ENCODE measurements around the gene GPR55. TPM values are rescaled to one million over a fixed set of nuclear protein-coding genes. Genes with fewer than 3 reads are reported as not detected.

GPR55 gene
- total RNA-seq, 1 experiment from 2014 or later, result not detected

DNA sequence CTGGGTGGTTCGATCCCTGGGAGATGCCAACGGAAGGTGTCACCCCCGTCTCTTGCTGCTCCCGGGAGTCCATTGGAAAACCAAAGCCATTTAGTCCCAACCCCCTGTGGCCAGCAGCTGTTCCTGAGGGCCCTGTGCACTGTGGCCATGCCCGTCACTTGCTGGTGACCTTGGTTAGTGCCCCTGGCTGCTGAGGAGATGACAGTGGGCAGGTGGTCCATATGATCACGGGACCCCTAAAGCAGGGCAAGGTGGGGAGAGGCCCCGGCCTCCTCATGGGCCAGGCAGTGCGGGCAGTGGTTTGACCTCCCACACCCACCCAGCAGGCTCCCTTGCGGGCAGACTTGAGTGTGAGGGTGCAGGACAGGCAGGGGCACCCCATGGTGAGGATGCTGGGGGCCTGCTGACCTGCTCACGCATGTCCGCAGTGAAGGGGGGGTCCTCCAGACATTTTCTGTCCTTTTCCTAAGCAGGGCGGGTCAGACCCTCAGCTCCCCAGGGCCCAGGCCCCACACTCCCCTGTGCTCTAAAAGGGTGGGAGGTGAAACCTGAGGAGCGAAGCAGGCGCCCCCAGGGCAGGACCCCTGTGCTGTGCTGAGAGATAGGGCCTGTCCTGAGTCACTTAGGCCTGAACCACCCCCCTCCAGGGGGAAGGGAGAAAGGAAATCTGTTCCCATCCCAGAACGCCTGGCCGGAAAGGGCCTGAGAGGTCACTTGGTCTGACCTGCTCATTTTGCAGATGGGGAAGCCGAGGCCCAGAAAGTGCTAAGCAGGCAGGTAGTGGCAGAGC lies 53.5 kb downstream of the GPR55 start:
- BruUV-seq (replicated peaks), result no TSS peak
- H4K20me1 ChIP-seq (ENCODE audit: insufficient read depth), result no peaks in the 10 kb centered on the region
- CTCF ChIA-PET, result interaction anchor here (0.5 kb wide), 1 partner anchor 529 kb away, joined by 3 read pairs; no protein-coding TSS in a partner anchor
- H3K4me3 ChIP-seq, result no peak overlapping the region
- POLR2A ChIA-PET (ENCODE audit: unreplicated experiment), result interaction anchor here (0.6 to 1.2 kb wide), 3 partner anchors 14 to 665 kb away, joined by 4 to 10 read pairs (median 4); partner anchors contain the start of gene NCL
- no peaks in the 10 kb centered on the region for H3K36me3 ChIP-seq (ENCODE audit: low read depth)
- H3K9me3 ChIP-seq (ENCODE audit: insufficient read depth, low read depth), result no peaks in the 10 kb centered on the region
- DNase-seq, result no peak
- intact Hi-C loops (cut with micrococcal nuclease; ENCODE audit: unreplicated experiment), result no loop called here
- no peaks in the 10 kb centered on the region for H3K4me1 ChIP-seq (replicated peaks; ENCODE audit: insufficient read depth)
- TF ChIP-seq EZH2 (IDR thresholded peaks at IDR 0.05; ENCODE audit: low read depth), result no peak
- TF ChIP-seq, protein P1, sequence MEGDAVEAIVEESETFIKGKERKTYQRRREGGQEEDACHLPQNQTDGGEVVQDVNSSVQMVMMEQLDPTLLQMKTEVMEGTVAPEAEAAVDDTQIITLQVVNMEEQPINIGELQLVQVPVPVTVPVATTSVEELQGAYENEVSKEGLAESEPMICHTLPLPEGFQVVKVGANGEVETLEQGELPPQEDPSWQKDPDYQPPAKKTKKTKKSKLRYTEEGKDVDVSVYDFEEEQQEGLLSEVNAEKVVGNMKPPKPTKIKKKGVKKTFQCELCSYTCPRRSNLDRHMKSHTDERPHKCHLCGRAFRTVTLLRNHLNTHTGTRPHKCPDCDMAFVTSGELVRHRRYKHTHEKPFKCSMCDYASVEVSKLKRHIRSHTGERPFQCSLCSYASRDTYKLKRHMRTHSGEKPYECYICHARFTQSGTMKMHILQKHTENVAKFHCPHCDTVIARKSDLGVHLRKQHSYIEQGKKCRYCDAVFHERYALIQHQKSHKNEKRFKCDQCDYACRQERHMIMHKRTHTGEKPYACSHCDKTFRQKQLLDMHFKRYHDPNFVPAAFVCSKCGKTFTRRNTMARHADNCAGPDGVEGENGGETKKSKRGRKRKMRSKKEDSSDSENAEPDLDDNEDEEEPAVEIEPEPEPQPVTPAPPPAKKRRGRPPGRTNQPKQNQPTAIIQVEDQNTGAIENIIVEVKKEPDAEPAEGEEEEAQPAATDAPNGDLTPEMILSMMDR (conservative IDR thresholded peaks at IDR 0.05), result no peak
- H3K79me2 ChIP-seq (ENCODE audit: low read depth), result no peaks in the 10 kb centered on the region
- no peak overlapping the region for H2AFZ ChIP-seq
- no peaks in the 10 kb centered on the region for H3K9me2 ChIP-seq (ENCODE audit: insufficient read depth)
- no peaks in the 10 kb centered on the region for H3K27me3 ChIP-seq (ENCODE audit: insufficient read depth, low read depth)
- no peak overlapping the region for H3K27ac ChIP-seq
- no peak overlapping the region for H3K4me2 ChIP-seq
- 0 out of 2 replicates have a peak, but pooled peaks cover 5% of the 10 kb centered on the region for H3F3A ChIP-seq (ENCODE audit: insufficient read depth, low read depth)

DNA sequence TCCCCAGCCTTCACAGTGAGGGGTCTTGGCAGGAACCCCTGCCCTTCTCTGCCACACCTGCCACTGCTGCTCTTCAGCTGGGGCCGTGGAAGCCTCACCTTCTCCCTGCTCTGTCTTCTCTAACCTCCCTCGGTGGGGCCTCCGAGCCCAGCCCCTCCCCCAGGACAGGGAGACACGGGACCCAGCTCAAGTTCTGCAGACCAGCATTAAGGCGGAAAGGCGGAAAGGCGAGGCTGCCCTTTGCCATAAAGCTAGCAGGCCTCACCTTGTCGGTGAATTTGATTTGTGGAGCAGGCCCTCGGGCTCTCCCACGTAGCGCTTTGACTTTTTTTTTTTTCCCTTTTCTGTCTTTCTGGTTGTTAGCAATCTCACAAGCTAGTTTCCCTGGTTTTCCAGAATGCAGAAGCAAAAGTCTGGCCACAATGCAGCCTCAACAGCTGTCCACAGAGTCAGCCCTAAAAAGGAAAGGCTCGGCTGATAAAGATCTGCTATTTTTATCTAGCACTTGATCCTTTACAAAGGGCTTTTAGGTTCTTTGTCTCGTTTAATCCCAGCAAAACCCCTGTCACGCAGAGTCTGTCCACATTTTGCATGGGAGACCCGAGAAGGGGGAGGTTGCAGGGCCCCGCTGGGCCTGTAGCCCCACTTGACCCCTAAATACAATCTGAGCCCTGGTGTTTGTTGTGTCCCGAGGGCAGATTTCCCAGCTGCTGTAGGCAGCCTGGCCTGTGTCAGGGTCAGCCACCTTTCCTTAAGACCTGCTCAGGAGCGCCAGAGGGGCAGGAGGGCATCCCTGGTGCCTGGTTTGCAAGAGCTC lies 54.3 kb downstream of the GPR55 start:
- no peaks in the 10 kb centered on the region for H3K27me3 ChIP-seq (ENCODE audit: insufficient read depth, low read depth)
- POLR2A ChIA-PET (ENCODE audit: unreplicated experiment), result interaction anchor here (0.6 to 1.2 kb wide), 3 partner anchors 15 to 666 kb away, joined by 4 to 10 read pairs (median 4); partner anchors contain the start of gene NCL

More for the DNA sequence above, 54.3 kb downstream of the GPR55 start:
- H3K9me2 ChIP-seq (ENCODE audit: insufficient read depth), result no peaks in the 10 kb centered on the region
- no peaks in the 10 kb centered on the region for H3K79me2 ChIP-seq (ENCODE audit: low read depth)
- no peak for TF ChIP-seq EZH2 (IDR thresholded peaks at IDR 0.05; ENCODE audit: low read depth)
- TF ChIP-seq, protein P1 (conservative IDR thresholded peaks at IDR 0.05), result no peak
- H3K9me3 ChIP-seq (ENCODE audit: insufficient read depth, low read depth), result no peaks in the 10 kb centered on the region
- H4K20me1 ChIP-seq (ENCODE audit: insufficient read depth), result no peaks in the 10 kb centered on the region
- H3K4me3 ChIP-seq, result no peak overlapping the region
- CTCF ChIA-PET, result interaction anchor here (0.5 kb wide), 1 partner anchor 529 kb away, joined by 3 read pairs; no protein-coding TSS in a partner anchor
- no peak overlapping the region for H3K4me2 ChIP-seq
- no peaks in the 10 kb centered on the region for H3K4me1 ChIP-seq (replicated peaks; ENCODE audit: insufficient read depth)
- DNase-seq, result peak in 1 of 2 experiments; percentile 61
- no TSS peak for BruUV-seq (replicated peaks)
- no peaks in the 10 kb centered on the region for H3K36me3 ChIP-seq (ENCODE audit: low read depth)
- intact Hi-C loops (cut with micrococcal nuclease; ENCODE audit: unreplicated experiment), result no loop called here
- no peak overlapping the region for H3K27ac ChIP-seq
- 0 out of 2 replicates have a peak, but pooled peaks cover 5% of the 10 kb centered on the region for H3F3A ChIP-seq (ENCODE audit: insufficient read depth, low read depth)
- no peak overlapping the region for H2AFZ ChIP-seq

Measured in PC-9 (cell line).